Loucy (cell line): Measurements from ENCODE around the gene ATG7.

Experiments
- CTCF ChIP-seq: fragments of 200-600 bp; sonication (generic); conservative IDR thresholded peaks from 2 replicates; pipeline ENCODE4 v1.5.1; 2014; ENCODE audit warnings: mild to moderate bottlenecking, antibody characterized with exemption, low read length
- EZH2phosphoT487 ChIP-seq: fragments of 200-600 bp; IDR thresholded peaks from 2 replicates; pipeline ENCODE4 v1.6.1; 2018; ENCODE audit warnings: antibody characterized with exemption, mild to moderate bottlenecking, moderate library complexity, borderline replicate concordance

GRCh38 chr3:11244121-11244677 lies 28.0 kb upstream of the ATG7 start:
- TF ChIP-seq CTCF (no peak), EZH2phosphoT487 (no peak)
